ENCODE data around the gene PRTN3.

DNA sequence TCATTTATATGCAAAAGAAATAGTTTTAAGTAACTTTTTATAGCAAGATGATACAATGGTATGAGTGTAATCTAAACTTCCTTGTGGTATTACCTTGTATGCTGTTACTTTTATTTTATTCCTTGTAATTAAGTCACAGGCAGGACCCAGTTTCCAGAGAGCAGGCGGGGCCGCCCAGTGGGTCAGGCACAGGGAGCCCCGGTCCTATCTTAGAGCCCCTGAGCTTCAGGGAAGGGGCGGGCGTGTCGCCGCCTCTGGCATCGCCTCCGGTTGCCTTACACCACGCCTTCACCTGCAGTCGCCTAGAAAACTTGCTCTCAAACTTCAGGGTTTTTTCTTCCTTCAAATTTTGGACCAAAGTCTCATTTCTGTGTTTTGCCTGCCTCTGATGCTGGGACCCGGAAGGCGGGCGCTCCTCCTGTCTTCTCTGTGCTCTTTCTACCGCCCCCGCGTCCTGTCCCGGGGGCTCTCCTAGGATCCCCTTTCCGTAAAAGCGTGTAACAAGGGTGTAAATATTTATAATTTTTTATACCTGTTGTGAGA lies 29.2 kb upstream of the PRTN3 start:
- TF ChIP-seq, protein P1, sequence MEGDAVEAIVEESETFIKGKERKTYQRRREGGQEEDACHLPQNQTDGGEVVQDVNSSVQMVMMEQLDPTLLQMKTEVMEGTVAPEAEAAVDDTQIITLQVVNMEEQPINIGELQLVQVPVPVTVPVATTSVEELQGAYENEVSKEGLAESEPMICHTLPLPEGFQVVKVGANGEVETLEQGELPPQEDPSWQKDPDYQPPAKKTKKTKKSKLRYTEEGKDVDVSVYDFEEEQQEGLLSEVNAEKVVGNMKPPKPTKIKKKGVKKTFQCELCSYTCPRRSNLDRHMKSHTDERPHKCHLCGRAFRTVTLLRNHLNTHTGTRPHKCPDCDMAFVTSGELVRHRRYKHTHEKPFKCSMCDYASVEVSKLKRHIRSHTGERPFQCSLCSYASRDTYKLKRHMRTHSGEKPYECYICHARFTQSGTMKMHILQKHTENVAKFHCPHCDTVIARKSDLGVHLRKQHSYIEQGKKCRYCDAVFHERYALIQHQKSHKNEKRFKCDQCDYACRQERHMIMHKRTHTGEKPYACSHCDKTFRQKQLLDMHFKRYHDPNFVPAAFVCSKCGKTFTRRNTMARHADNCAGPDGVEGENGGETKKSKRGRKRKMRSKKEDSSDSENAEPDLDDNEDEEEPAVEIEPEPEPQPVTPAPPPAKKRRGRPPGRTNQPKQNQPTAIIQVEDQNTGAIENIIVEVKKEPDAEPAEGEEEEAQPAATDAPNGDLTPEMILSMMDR (conservative IDR thresholded peaks at IDR 0.05), result no peak
- no peak for TF ChIP-seq ZFX (IDR thresholded peaks at IDR 0.05)

Data from C4-2B (cell line).